GM12875 (cell line): ENCODE data around the gene TRIM31.
A peak's percentile ranks its signal among the peaks of the same experiment; 100 is the strongest.

ENCODE experiments used
- H3K4me3 ChIP-seq: one replicate; pipeline ENCODE4 v1.5.1; 2011; ENCODE audit warnings: low read depth, low read length, control low read depth
- CTCF ChIP-seq: IDR thresholded peaks from 2 replicates; pipeline ENCODE4 v1.5.1; 2011; ENCODE audit warnings: low read depth, mild to moderate bottlenecking, control low read depth, inconsistent platforms, low read length, moderate library complexity, borderline replicate concordance; ENCODE audit not compliant: insufficient read depth

TRIM31 gene

GRCh38 chr6:30135147-30135546 lies 22.3 kb upstream of the TRIM31 start:
- H3K4me3 ChIP-seq, result no peak overlapping the region
- TF ChIP-seq CTCF, result no peak

GRCh38 chr6:30131947-30132497 lies 19.1 kb upstream of the TRIM31 start:
- no peak for TF ChIP-seq CTCF
- no peak overlapping the region for H3K4me3 ChIP-seq

- TF ChIP-seq CTCF, result peak; percentile 94
- no peak overlapping the region for H3K4me3 ChIP-seq
Measured at GRCh38 chr6:30130887-30131862, 18.3 kb upstream of the TRIM31 start.

- TF ChIP-seq CTCF, result no peak
- H3K4me3 ChIP-seq, result no peak overlapping the region
Measured at GRCh38 chr6:30130179-30130679, 17.3 kb upstream of the TRIM31 start.

- TF ChIP-seq CTCF, result no peak
- no peak overlapping the region for H3K4me3 ChIP-seq
Measured at GRCh38 chr6:30129265-30130178, 16.6 kb upstream of the TRIM31 start.

- no peak for TF ChIP-seq CTCF
- no peak overlapping the region for H3K4me3 ChIP-seq
Measured at GRCh38 chr6:30127238-30128093, 14.6 kb upstream of the TRIM31 start.
